Retinal pigment epithelial cell (primary cell): ENCODE measurements around the gene FBXW11.
A peak's percentile ranks its signal among the peaks of the same experiment; 100 is the strongest.

Source experiments
- DNase-seq: peaks from one replicate; pipeline ENCODE4 v3.0.0-alpha.2; 2010; ENCODE audit warnings: low read depth
- H3K4me3 ChIP-seq: 2 replicates; pipeline ENCODE4 v1.5.1; 2011; ENCODE audit warnings: mild to moderate bottlenecking, low read length, control low read depth, moderate library complexity
- TF ChIP-seq, protein P1 (sequence below): conservative IDR thresholded peaks from 2 replicates; pipeline ENCODE4 v1.5.1; 2011; ENCODE audit warnings: low read depth, low read length, control low read depth, inconsistent platforms

The FBXW11 gene

DNA sequence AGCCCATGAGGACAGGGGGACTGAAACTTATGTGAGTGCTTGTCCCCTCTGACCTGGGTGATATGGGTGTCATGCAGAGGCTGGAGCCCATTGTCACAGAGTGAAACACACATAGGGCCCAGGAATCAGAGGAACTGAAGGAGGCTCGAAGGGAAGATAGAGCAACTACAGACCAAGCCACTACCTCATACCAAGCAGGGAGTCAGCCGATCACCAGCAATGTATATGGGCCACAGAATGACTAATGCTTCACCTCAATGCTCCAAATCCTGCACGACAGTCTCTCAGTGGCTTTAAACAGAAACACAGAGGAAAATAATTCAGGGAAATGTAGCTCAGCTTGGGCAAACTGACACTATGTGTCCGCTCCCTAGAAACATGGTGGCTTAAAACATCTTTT lies 8.9 kb upstream of the FBXW11 start:
- TF ChIP-seq, protein P1, sequence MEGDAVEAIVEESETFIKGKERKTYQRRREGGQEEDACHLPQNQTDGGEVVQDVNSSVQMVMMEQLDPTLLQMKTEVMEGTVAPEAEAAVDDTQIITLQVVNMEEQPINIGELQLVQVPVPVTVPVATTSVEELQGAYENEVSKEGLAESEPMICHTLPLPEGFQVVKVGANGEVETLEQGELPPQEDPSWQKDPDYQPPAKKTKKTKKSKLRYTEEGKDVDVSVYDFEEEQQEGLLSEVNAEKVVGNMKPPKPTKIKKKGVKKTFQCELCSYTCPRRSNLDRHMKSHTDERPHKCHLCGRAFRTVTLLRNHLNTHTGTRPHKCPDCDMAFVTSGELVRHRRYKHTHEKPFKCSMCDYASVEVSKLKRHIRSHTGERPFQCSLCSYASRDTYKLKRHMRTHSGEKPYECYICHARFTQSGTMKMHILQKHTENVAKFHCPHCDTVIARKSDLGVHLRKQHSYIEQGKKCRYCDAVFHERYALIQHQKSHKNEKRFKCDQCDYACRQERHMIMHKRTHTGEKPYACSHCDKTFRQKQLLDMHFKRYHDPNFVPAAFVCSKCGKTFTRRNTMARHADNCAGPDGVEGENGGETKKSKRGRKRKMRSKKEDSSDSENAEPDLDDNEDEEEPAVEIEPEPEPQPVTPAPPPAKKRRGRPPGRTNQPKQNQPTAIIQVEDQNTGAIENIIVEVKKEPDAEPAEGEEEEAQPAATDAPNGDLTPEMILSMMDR: no peak
- no peak overlapping the region for H3K4me3 ChIP-seq
- DNase-seq: no peak

DNA sequence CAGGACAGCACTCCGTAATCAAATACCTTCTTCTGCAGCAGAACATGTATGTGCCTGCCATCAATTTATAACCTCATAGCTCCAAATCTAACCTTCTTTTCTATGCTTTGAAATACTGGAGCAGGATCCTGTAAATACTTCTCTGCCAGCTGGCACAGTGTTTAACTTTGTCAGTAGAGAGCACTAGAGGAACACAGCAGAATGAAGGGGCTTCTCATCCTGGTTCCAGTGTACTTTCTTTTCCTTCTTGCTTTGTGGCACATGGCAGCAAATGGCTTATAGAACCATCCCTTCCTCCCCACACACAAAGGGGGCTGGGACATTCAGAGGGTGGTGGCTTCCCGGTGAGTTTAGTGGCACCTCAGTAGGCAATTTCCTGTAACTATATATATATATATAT lies 3.8 kb upstream of the FBXW11 start:
- TF ChIP-seq, protein P1: peak; percentile 18
- DNase-seq: no peak
- no peak overlapping the region for H3K4me3 ChIP-seq

DNA sequence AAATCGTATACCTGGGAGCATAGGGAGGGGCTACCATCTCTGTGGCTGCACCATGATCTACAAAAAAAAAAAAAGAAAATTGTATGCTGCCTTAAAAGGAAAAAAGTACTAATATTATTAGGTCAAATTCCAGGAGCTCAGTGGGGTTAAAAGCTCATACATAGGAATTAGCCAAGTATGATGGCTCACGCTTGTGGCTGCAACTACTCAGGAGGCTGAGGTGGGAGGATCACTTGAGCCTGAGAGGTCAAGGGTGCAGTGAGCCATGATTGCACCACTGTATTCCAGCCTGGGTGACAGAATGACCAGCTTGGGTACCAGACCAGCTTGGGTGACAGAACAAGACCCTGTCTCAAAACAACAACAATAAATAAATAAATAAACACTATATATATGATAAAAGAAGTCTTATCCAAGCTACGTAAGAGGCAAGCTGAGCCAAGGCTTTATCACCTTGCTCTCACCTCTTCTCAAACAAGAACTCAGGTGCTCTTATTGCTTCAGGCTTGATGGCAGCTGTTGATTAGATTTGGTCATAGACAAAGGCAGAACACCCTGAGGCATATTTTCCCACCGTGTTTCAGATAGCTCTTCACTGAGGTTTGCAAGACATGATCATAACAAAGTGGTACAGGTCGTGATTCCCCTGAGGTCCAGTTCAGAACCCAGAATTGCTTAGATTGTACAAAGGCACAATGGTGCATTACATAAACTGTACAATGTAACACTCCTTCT lies 3.3 kb upstream of the FBXW11 start:
- DNase-seq: no peak
- TF ChIP-seq, protein P1: no peak
- no peak overlapping the region for H3K4me3 ChIP-seq

DNA sequence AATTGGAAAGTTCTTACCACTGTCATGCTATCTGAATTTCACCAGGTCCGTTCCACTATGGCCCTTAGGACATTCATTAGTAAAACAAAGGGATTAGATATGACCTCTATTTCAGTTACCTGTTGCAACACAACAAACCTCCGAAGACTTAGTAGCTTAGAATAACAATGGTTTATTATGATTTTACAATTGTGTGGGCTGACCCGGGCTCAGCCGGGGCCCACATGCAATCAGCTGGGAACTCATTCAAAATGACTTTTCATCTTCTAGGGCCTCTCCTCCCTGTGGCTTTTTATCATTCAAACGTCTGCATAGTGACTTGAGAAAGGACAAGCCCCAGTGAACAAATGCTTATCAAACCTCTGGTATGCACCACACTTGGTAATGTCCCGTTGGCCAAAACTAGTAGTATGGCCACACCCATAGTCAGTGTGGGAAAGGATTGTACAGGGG lies 2.3 kb upstream of the FBXW11 start:
- TF ChIP-seq, protein P1: no peak
- H3K4me3 ChIP-seq: no peak overlapping the region
- no peak for DNase-seq

DNA sequence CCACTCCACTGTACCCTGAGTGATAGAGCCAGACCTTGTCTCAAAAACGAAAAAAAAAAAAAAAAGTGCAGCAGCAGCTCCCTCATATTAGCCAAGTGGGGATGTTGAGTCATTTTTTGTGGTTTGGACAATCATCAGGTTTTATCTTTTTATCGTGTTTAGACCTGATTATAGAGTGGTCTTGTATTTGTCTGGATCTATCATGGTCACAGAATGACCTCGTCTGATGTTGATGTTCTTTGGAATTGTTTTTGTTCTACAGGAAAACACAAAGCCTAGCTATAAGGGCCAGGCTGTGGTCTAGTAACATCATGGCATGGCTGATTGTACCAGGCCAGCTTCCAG lies 1.6 kb upstream of the FBXW11 start:
- no peak overlapping the region for H3K4me3 ChIP-seq
- DNase-seq: no peak
- TF ChIP-seq, protein P1: no peak

DNA sequence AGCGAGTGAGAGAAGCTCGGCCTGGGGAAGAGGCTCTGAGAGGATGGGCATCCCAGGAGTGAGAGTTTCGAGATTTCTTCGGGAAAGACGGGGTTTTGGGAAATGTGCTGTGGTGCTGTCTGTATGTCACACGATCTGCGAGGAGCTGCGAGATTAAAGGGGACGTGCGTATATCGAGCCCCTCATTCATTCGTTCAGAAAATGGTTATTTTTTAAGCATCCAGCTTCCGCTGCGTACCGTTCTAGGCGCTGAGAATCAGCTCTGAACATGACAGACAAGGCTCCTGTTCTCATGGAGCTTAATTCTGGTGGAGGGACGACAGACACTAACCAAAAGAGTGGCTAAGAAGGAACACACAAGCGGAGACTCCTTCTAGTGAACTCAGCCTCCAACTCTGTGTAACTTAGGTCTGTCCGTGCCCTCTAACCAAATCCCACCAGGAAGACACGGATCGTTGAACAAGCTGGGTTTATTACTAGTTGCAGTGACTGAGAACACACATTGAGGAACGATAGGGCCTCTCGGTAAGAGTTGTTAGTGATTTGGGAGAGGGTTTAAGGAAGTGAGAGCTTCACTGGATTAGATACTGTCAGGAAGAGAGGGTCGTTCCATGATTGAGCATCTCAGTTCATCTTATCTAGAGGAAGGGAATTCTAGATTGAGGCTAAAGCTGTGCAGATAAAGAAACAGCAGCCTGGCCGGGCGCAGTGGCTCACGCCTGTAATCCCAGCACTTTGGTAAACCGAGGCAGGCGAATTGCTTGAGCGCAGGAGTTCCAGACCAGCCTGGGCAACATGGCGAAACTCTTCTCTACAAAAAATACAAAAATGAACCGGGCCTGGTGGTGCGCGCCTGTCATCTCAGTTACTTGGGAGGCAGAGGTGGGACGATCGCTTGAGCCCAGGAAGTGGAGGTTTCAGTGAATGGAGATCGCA lies 1.0 kb upstream of the FBXW11 start:
- DNase-seq: no peak
- peak overlapping the region; percentile 95 for H3K4me3 ChIP-seq
- TF ChIP-seq, protein P1: no peak
